Measurements from ENCODE around the gene PARD3B. TPM values are rescaled to one million over a fixed set of nuclear protein-coding genes. Genes with fewer than 3 reads are reported as not detected.

The PARD3B gene
- total RNA-seq, 1 experiment from 2014 or later = 3.9 TPM

GRCh38 chr2:204840504-204840903 lies 295.2 kb downstream of the PARD3B start:
- Histone ChIP-seq H3K9ac (ENCODE audit: low read length) (no peak overlapping the region), H3K9me2 (replicated peaks; ENCODE audit: low read length) (no peaks in the 10 kb centered on the region), H3K4me2 (ENCODE audit: low read length) (no peak overlapping the region), H3F3A (ENCODE audit: low read length, unreplicated experiment) (no peaks in the 10 kb centered on the region), H2AFZ (ENCODE audit: low read length) (no peak overlapping the region), H3K79me2 (ENCODE audit: low read length) (no peaks in the 10 kb centered on the region), H3K27me3 (ENCODE audit: low read length) (no peaks in the 10 kb centered on the region), H3K36me3 (ENCODE audit: low read depth, low read length) (no peaks in the 10 kb centered on the region), H3K9me3 (ENCODE audit: low read length) (no peaks in the 10 kb centered on the region), H3K4me3 (ENCODE audit: low read length) (no peak overlapping the region), H3K27ac (ENCODE audit: low read length) (no peak overlapping the region), H4K20me1 (ENCODE audit: low read length) (no peaks in the 10 kb centered on the region), H3K4me1 (ENCODE audit: insufficient read depth, low read length) (peaks cover 28% of the 10 kb centered on the region)
- ChIA-PET POLR2A (ENCODE audit: unreplicated experiment) (no interaction called here), CTCF (no interaction called here)
- intact Hi-C loops (cut with micrococcal nuclease) = loop anchor here (5.0 to 10.0 kb wide), 6 partner anchors 43 to 696 kb away; no protein-coding TSS in a partner anchor
- no peak for DNase-seq
- TF ChIP-seq CTCF (conservative IDR thresholded peaks at IDR 0.05; ENCODE audit: low read depth, low read length) (no peak), EZH2phosphoT487 (IDR thresholded peaks at IDR 0.05; ENCODE audit: borderline replicate concordance, low read length) (no peak), EZH2 (IDR thresholded peaks at IDR 0.05; ENCODE audit: low read length, unreplicated experiment) (no peak)
- no peak for ATAC-seq
- BruUV-seq (replicated peaks) = no TSS peak

GRCh38 chr2:204842068-204842467 lies 296.8 kb downstream of the PARD3B start:
- Histone ChIP-seq H3K4me1 (ENCODE audit: insufficient read depth, low read length) (peaks cover 28% of the 10 kb centered on the region), H3K4me3 (ENCODE audit: low read length) (no peak overlapping the region), H3K79me2 (ENCODE audit: low read length) (no peaks in the 10 kb centered on the region), H3K9me2 (replicated peaks; ENCODE audit: low read length) (no peaks in the 10 kb centered on the region), H4K20me1 (ENCODE audit: low read length) (no peaks in the 10 kb centered on the region), H3K9me3 (ENCODE audit: low read length) (no peaks in the 10 kb centered on the region), H3K4me2 (ENCODE audit: low read length) (peak overlapping the region; percentile 73), H3K9ac (ENCODE audit: low read length) (no peak overlapping the region), H2AFZ (ENCODE audit: low read length) (peak overlapping the region; percentile 11; the same call in 1 of the 2 replicates), H3K36me3 (ENCODE audit: low read depth, low read length) (no peaks in the 10 kb centered on the region), H3K27ac (ENCODE audit: low read length) (0 out of 2 replicates have a peak overlapping the region, but pooled peaks have one; percentile 1), H3F3A (ENCODE audit: low read length, unreplicated experiment) (no peaks in the 10 kb centered on the region), H3K27me3 (ENCODE audit: low read length) (no peaks in the 10 kb centered on the region)
- ChIA-PET POLR2A (ENCODE audit: unreplicated experiment) (interaction anchor here (0.7 kb wide), 1 partner anchor 843 kb away, joined by 3 read pairs; no protein-coding TSS in a partner anchor), CTCF (interaction anchor here (0.6 to 1.3 kb wide), 3 partner anchors 198 to 837 kb away, joined by 3 to 4 read pairs (median 3); no protein-coding TSS in a partner anchor)
- intact Hi-C loops (cut with micrococcal nuclease) = loop anchor here (5.0 to 10.0 kb wide), 6 partner anchors 45 to 697 kb away; no protein-coding TSS in a partner anchor
- no peak for TF ChIP-seq CTCF (conservative IDR thresholded peaks at IDR 0.05; ENCODE audit: low read depth, low read length)
- no peak for TF ChIP-seq EZH2phosphoT487 (IDR thresholded peaks at IDR 0.05; ENCODE audit: borderline replicate concordance, low read length)
- TF ChIP-seq EZH2 (IDR thresholded peaks at IDR 0.05; ENCODE audit: low read length, unreplicated experiment) = no peak
- no TSS peak for BruUV-seq (replicated peaks)
- ATAC-seq (no peak), DNase-seq (no peak)

Measured in PC-3 (cell line).